ENCODE data around the gene MAP3K9.

MAP3K9 gene

GRCh38 chr14:70773182-70773862 is 36.0 kb downstream of the MAP3K9 start:
- no peak overlapping the region for H3K27ac ChIP-seq (ENCODE audit: low read depth, low read length)
- no peaks in the 10 kb centered on the region for H3K27me3 ChIP-seq (ENCODE audit: low read length)
- H4K20me1 ChIP-seq (ENCODE audit: low read depth, low read length) = no peaks in the 10 kb centered on the region
- H3K9ac ChIP-seq (ENCODE audit: low read length) = no peak overlapping the region
- H3K36me3 ChIP-seq (ENCODE audit: low read length) = no peaks in the 10 kb centered on the region
- no peaks in the 10 kb centered on the region for H3K9me3 ChIP-seq (ENCODE audit: insufficient read depth, low read length)
- H3F3A ChIP-seq (ENCODE audit: insufficient read depth) = no peaks in the 10 kb centered on the region
- no peak overlapping the region for H2AFZ ChIP-seq (ENCODE audit: low read depth, low read length, severe bottlenecking)
- no peak overlapping the region for H3K4me2 ChIP-seq (ENCODE audit: low read depth, low read length, poor library complexity, severe bottlenecking)
- H3K9me2 ChIP-seq (replicated peaks; ENCODE audit: insufficient read depth, low read length) = no peaks in the 10 kb centered on the region
- H3K4me3 ChIP-seq (ENCODE audit: insufficient read depth, low read length, poor library complexity, severe bottlenecking) = no peak overlapping the region
- TF ChIP-seq CTCF (IDR thresholded peaks at IDR 0.05; ENCODE audit: insufficient read depth, low read length, poor library complexity, severe bottlenecking) (no peak), EZH2phosphoT487 (conservative IDR thresholded peaks at IDR 0.05; ENCODE audit: low read length) (no peak)
- H3K79me2 ChIP-seq (ENCODE audit: insufficient read depth, low read length) = peaks cover 24% of the 10 kb centered on the region; the same call in 1 of the 2 replicates

DNA sequence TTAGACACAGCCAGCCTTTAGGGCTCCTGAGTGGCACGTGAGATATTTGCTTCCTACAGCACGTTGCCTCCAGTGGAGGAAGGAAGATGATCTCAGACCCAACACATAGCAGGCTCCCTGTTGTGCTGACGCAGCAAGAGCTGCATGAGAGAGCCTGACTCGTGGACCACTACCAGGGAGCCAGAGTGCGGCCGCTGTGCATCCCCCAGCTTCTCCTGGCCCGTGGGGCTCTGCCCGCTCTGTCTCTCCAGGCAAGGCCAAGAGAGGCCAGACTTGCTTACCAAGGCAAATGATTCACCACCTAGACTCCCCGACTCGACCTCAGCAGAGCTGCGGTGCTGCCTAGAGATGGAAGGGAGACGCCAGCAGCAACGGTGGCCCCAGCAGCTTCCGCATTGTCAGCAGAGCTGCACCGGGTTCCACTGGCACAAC is 37.5 kb downstream of the MAP3K9 start:
- H3K4me2 ChIP-seq (ENCODE audit: low read depth, low read length, poor library complexity, severe bottlenecking) = no peak overlapping the region
- H3K27me3 ChIP-seq (ENCODE audit: low read length) = no peaks in the 10 kb centered on the region
- H4K20me1 ChIP-seq (ENCODE audit: low read depth, low read length) = no peaks in the 10 kb centered on the region
- H3K79me2 ChIP-seq (ENCODE audit: insufficient read depth, low read length) = peaks cover 15% of the 10 kb centered on the region; the same call in 1 of the 2 replicates
- TF ChIP-seq CTCF (IDR thresholded peaks at IDR 0.05; ENCODE audit: insufficient read depth, low read length, poor library complexity, severe bottlenecking) (no peak), EZH2phosphoT487 (conservative IDR thresholded peaks at IDR 0.05; ENCODE audit: low read length) (no peak)
- no peaks in the 10 kb centered on the region for H3K9me3 ChIP-seq (ENCODE audit: insufficient read depth, low read length)
- no peak overlapping the region for H3K4me3 ChIP-seq (ENCODE audit: insufficient read depth, low read length, poor library complexity, severe bottlenecking)
- H3K9ac ChIP-seq (ENCODE audit: low read length) = no peak overlapping the region
- no peaks in the 10 kb centered on the region for H3K36me3 ChIP-seq (ENCODE audit: low read length)
- H3K9me2 ChIP-seq (replicated peaks; ENCODE audit: insufficient read depth, low read length) = no peaks in the 10 kb centered on the region
- H2AFZ ChIP-seq (ENCODE audit: low read depth, low read length, severe bottlenecking) = no peak overlapping the region
- no peak overlapping the region for H3K27ac ChIP-seq (ENCODE audit: low read depth, low read length)
- no peaks in the 10 kb centered on the region for H3F3A ChIP-seq (ENCODE audit: insufficient read depth)

DNA sequence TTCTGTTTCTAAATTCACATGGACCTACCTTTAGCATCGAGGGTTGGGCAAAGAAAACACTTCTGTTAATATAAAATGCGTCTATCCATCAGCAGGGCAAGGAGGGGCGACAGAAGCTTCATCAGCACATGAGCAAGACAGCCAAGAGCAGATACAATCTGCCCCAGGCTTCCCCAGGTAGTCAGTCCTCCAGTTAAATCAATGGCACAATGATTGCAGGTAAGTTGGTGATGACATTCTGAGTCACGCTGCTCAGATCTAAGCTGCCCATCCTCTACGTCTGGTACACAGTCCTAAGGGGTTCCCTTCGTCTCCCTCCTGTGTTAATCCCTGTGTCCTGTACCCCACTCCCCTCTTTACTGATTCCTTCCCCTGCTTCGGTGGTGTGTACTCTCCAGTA is 38.8 kb downstream of the MAP3K9 start:
- Histone ChIP-seq H4K20me1 (ENCODE audit: low read depth, low read length) (no peaks in the 10 kb centered on the region), H3K4me2 (ENCODE audit: low read depth, low read length, poor library complexity, severe bottlenecking) (no peak overlapping the region), H3K27me3 (ENCODE audit: low read length) (no peaks in the 10 kb centered on the region), H2AFZ (ENCODE audit: low read depth, low read length, severe bottlenecking) (no peak overlapping the region), H3K36me3 (ENCODE audit: low read length) (no peaks in the 10 kb centered on the region), H3K9ac (ENCODE audit: low read length) (no peak overlapping the region), H3K27ac (ENCODE audit: low read depth, low read length) (no peak overlapping the region), H3K9me2 (replicated peaks; ENCODE audit: insufficient read depth, low read length) (no peaks in the 10 kb centered on the region), H3K9me3 (ENCODE audit: insufficient read depth, low read length) (no peaks in the 10 kb centered on the region), H3K79me2 (ENCODE audit: insufficient read depth, low read length) (peaks cover 7% of the 10 kb centered on the region; the same call in 1 of the 2 replicates), H3K4me3 (ENCODE audit: insufficient read depth, low read length, poor library complexity, severe bottlenecking) (no peak overlapping the region), H3F3A (ENCODE audit: insufficient read depth) (no peaks in the 10 kb centered on the region)
- TF ChIP-seq CTCF (IDR thresholded peaks at IDR 0.05; ENCODE audit: insufficient read depth, low read length, poor library complexity, severe bottlenecking) (no peak), EZH2phosphoT487 (conservative IDR thresholded peaks at IDR 0.05; ENCODE audit: low read length) (no peak)
